OCI-LY7 (cell line): ENCODE measurements around the gene PSG5. TPM values are rescaled to one million over a fixed set of nuclear protein-coding genes. Genes with fewer than 3 reads are reported as not detected.
"Not testable (repeated sequence)": the region's sequence is repeated elsewhere in the genome, so short reads cannot be mapped to it uniquely, and the experiment has no call there.

ENCODE experiments used
- BruUV-seq: library from RNA; stranded (reverse); fragments of 400-500 nt; replicated peaks from 2 replicates; lab custom pipeline; 2021; lab: Mats Ljungman, UMichigan
- CTCF ChIA-PET: fragments of 300-600 bp; sonication (Branson Sonifier 250); formaldehyde crosslinking; loops from one replicate; lab custom pipeline; 2022; ENCODE audit warnings: antibody characterized with exemption; ENCODE audit not compliant: unreplicated experiment; lab: Charles Lee
- POLR2A ChIA-PET: fragments of 300-600 bp; sonication (Branson Sonifier 250); formaldehyde crosslinking; loops from one replicate; lab custom pipeline; 2022; ENCODE audit warnings: antibody characterized with exemption; lab: Charles Lee
- DNase-seq: peaks from one replicate; pipeline ENCODE4 v3.0.0-alpha.2; 2015; ENCODE audit warnings: low spot score
- H2AFZ ChIP-seq: fragments of 200-600 bp; sonication (generic), shearing (Covaris generic); 2 replicates; pipeline ENCODE4 v1.6.1; 2014; ENCODE audit warnings: mild to moderate bottlenecking, antibody characterized with exemption, low read length, moderate library complexity
- H3K27ac ChIP-seq: fragments of 200-600 bp; sonication (generic); 2 replicates; pipeline ENCODE4 v1.5.1; 2014; ENCODE audit warnings: mixed run types, low read depth, mild to moderate bottlenecking, moderate library complexity, low read length, inconsistent platforms; ENCODE audit not compliant: poor library complexity, severe bottlenecking
- H3K36me3 ChIP-seq: fragments of 200-600 bp; sonication (generic); 2 replicates; pipeline ENCODE4 v1.6.1; 2014; ENCODE audit warnings: mild to moderate bottlenecking, antibody characterized with exemption, low read length, moderate library complexity, mixed read lengths; ENCODE audit not compliant: insufficient read depth
- H3K4me1 ChIP-seq: fragments of 200-600 bp; sonication (generic); 2 replicates; pipeline ENCODE4 v1.5.1; 2014; ENCODE audit warnings: mild to moderate bottlenecking, low read length; ENCODE audit not compliant: insufficient read depth, poor library complexity, severe bottlenecking
- H3K4me2 ChIP-seq: fragments of 200-600 bp; sonication (generic); 2 replicates; pipeline ENCODE4 v1.6.1; 2014; ENCODE audit warnings: mild to moderate bottlenecking, low read length
- H3K4me3 ChIP-seq: fragments of 200-600 bp; sonication (generic); 2 replicates; pipeline ENCODE4 v1.5.1; 2014; ENCODE audit warnings: mild to moderate bottlenecking, low read depth, low read length; ENCODE audit not compliant: poor library complexity, severe bottlenecking
- H3K79me2 ChIP-seq: fragments of 200-600 bp; sonication (generic); 2 replicates; pipeline ENCODE4 v1.6.1; 2016; ENCODE audit warnings: low read depth, mild to moderate bottlenecking, low read length, moderate library complexity, mixed read lengths; ENCODE audit not compliant: insufficient read depth
- H3K9me2 ChIP-seq: fragments of 200-600 bp; sonication (generic); 2 replicates; pipeline ENCODE4 v1.6.1; 2016; ENCODE audit warnings: mild to moderate bottlenecking, low read length, mixed read lengths; ENCODE audit not compliant: insufficient read depth
- H3K9me3 ChIP-seq: fragments of 200-600 bp; sonication (generic); 2 replicates; pipeline ENCODE4 v1.6.1; 2014; ENCODE audit warnings: mild to moderate bottlenecking, mixed run types, low read length, mixed read lengths
- H4K20me1 ChIP-seq: fragments of 200-600 bp; sonication (generic); 2 replicates; pipeline ENCODE4 v1.6.1; 2014; ENCODE audit warnings: mild to moderate bottlenecking, antibody characterized with exemption, low read length, moderate library complexity, mixed read lengths; ENCODE audit not compliant: insufficient read depth
- intact Hi-C: fragments of 100-400 bp; cut with micrococcal nuclease; formaldehyde crosslinking; loops from one replicate; pipeline ENCODE4 v1.10.0; 2022; ENCODE audit not compliant: unreplicated experiment
- total RNA-seq, 2 experiments: library from RNA; depleted of rRNA in 1 of 2; stranded (reverse); fragments of >200 nt in 1 of 2; shearing (Covaris generic) in 1 of 2; gene quantifications; 2 replicates each; pipeline ENCODE4 v1.2.3, GENCODE V29; 2014 to 2022
- TF ChIP-seq, protein P1 (sequence below): fragments of 200-600 bp; sonication (generic); conservative IDR thresholded peaks from 2 replicates; pipeline ENCODE4 v1.5.1; 2014; ENCODE audit warnings: mild to moderate bottlenecking, antibody characterized with exemption, low read length, moderate library complexity, mixed read lengths

Gene PSG5
- total RNA-seq, 2 experiments from 2014 or later = not detected

DNA sequence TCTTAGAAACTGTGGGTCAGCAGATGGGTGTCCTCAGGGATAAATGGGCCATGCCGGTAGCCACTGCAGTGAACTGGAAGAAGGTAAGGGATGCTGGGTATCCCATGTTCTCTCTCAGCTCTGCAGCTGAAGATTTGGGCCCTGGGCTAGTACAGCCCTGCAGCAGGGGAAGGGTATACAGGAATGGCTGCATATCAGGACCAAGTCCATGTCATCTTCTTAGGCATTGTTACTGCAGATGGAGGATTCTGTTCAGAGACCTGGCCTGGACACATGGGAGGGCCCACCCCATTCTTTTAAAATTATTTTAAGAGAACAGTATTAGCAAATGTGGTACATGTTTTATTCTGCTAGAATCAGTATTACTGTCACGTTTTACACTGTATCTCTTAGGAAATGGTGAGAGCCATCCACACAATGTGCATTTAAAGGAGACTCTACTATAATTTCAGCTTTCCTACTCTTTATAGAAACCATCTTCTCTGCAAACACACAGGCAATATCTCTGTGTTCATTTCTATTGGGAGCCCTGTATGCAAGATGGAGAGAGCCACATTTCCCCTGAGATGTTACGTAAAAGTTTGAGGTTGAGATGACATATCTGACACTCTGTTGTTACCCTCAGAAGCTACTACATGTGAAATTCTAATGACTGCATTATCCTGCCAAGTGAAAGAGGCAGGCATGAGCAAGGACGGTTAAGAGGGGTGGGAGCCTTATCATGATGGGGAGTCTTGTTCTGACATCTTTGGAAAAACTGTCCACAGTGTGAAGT lies 6.2 kb upstream of the PSG5 start:
- CTCF ChIA-PET, H4K20me1 ChIP-seq, POLR2A ChIA-PET, H3K4me3 ChIP-seq, H3K27ac ChIP-seq, H3K4me1 ChIP-seq, H2AFZ ChIP-seq, H3K36me3 ChIP-seq, H3K9me3 ChIP-seq, H3K9me2 ChIP-seq, H3K4me2 ChIP-seq, intact Hi-C loops, H3K79me2 ChIP-seq, DNase-seq, BruUV-seq: not testable (repeated sequence)

DNA sequence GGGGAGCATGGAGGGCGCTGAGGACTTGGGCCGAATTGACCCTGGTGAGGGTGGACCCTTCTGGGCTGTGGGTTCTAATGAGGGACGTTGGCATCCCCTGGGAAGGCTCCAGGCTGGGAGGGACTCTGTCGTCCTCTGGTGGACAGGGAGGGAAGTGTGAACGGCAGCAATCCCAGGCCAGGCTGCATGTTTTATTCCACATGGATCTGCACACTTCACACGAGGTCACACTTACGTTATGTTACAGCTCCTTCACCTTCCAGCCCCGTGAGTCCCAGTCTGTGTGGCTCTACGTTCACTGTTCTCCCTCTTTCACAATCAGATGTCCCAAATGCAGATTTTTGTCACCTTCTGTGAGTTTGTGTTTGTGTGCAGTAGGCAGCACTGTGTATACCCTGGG lies 1.8 kb upstream of the PSG5 start:
- H3K4me2 ChIP-seq, BruUV-seq, H3K27ac ChIP-seq, H3K9me2 ChIP-seq, CTCF ChIA-PET, POLR2A ChIA-PET, DNase-seq, H3K9me3 ChIP-seq, H3K36me3 ChIP-seq, H2AFZ ChIP-seq, H4K20me1 ChIP-seq, intact Hi-C loops, H3K4me1 ChIP-seq, H3K79me2 ChIP-seq, H3K4me3 ChIP-seq: not testable (repeated sequence)
- TF ChIP-seq, protein P1, sequence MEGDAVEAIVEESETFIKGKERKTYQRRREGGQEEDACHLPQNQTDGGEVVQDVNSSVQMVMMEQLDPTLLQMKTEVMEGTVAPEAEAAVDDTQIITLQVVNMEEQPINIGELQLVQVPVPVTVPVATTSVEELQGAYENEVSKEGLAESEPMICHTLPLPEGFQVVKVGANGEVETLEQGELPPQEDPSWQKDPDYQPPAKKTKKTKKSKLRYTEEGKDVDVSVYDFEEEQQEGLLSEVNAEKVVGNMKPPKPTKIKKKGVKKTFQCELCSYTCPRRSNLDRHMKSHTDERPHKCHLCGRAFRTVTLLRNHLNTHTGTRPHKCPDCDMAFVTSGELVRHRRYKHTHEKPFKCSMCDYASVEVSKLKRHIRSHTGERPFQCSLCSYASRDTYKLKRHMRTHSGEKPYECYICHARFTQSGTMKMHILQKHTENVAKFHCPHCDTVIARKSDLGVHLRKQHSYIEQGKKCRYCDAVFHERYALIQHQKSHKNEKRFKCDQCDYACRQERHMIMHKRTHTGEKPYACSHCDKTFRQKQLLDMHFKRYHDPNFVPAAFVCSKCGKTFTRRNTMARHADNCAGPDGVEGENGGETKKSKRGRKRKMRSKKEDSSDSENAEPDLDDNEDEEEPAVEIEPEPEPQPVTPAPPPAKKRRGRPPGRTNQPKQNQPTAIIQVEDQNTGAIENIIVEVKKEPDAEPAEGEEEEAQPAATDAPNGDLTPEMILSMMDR = peak; percentile 49

DNA sequence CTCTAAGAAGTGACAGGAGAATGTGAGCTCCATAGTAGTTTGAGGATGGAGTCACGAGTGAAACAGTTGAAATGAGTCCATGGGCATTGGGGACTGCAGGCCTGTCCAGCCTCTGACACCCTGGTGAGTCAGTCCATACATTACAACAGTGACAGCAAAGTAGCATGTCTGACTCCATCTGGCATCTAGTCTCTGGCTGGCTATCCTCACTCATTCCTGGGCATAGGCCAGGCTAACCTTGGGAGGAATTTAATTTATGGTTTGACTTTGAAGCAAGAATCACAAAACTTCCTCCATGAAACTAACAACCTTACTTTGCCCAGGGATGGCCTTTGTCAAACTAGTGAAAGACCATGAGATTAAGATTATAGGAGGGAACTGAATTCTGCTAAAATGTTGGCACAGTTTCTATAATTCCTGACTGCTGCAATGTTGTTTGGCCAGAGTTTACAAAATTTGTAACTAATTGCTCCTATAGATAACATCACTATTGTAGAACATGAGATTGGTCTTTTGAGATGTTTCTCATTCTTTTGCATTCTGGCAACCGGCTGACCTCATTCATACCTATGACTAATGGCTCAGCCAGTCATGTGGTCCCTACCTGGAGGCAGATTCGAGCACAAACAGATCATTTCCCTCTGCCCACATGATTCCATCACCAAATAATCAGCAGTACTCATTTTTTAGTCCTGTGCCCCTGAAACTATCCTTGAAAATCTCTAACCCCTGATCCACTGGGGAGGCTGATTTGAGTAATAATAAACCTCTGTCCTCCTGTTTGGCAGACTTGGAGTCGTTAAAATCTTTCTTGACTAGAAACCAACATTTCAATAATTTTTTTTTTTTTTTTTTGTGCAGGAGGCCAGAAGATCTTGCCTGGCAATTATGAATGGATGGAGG lies 4.2 kb downstream of the PSG5 start:
- H4K20me1 ChIP-seq, H3K4me1 ChIP-seq, H3K79me2 ChIP-seq, H3K4me2 ChIP-seq, intact Hi-C loops, H3K27ac ChIP-seq, CTCF ChIA-PET, H3K9me3 ChIP-seq, BruUV-seq, H3K4me3 ChIP-seq, H2AFZ ChIP-seq, H3K9me2 ChIP-seq, H3K36me3 ChIP-seq, POLR2A ChIA-PET, DNase-seq: not testable (repeated sequence)
